GM23338 (cell line): ENCODE results near the gene EMID1. TPM values are rescaled to one million over a fixed set of nuclear protein-coding genes. Genes with fewer than 3 reads are reported as not detected.
A peak's percentile ranks its signal among the peaks of the same experiment; 100 is the strongest.

Source experiments
- ATAC-seq: fragments of 200-7000 bp; cut with Tn5 transposase; 3 replicates; pipeline ENCODE4 v1.9.1; 2020
- DNase-seq: peaks from one replicate; pipeline ENCODE4 v3.0.0-alpha.2; 2015; ENCODE audit warnings: low spot score
- H2AFZ ChIP-seq: fragments of 200-600 bp; sonication (generic); 2 replicates; pipeline ENCODE4 v1.8.0; 2016; ENCODE audit warnings: antibody characterized with exemption, mild to moderate bottlenecking, moderate library complexity
- H3F3A ChIP-seq: fragments of 200-600 bp; sonication (generic); replicated peaks from 2 replicates; pipeline ENCODE4 v1.8.0; 2017; ENCODE audit warnings: antibody characterized with exemption, mixed run types, low read depth
- H3K27ac ChIP-seq: fragments of 200-600 bp; sonication (generic); 2 replicates; pipeline ENCODE4 v1.6.1; 2016; ENCODE audit warnings: low read depth
- H3K27me3 ChIP-seq: fragments of 200-600 bp; sonication (generic); 2 replicates; pipeline ENCODE4 v1.8.0; 2016; ENCODE audit warnings: mild to moderate bottlenecking, mixed run types, moderate library complexity; ENCODE audit not compliant: insufficient read depth
- H3K36me3 ChIP-seq: fragments of 200-600 bp; sonication (generic); 2 replicates; pipeline ENCODE4 v1.8.0; 2016; ENCODE audit warnings: mild to moderate bottlenecking; ENCODE audit not compliant: insufficient read depth
- H3K4me1 ChIP-seq: fragments of 200-600 bp; sonication (generic); 2 replicates; pipeline ENCODE4 v1.8.0; 2016; ENCODE audit warnings: mild to moderate bottlenecking, moderate library complexity; ENCODE audit not compliant: insufficient read depth
- H3K4me2 ChIP-seq: fragments of 200-600 bp; sonication (generic); 2 replicates; pipeline ENCODE4 v1.7.1; 2017; ENCODE audit warnings: mixed run types
- H3K4me3 ChIP-seq: fragments of 200-600 bp; sonication (generic); 2 replicates; pipeline ENCODE4 v1.6.1; 2016; ENCODE audit warnings: mixed run types
- H3K79me2 ChIP-seq: fragments of 200-600 bp; sonication (generic); replicated peaks from 2 replicates; pipeline ENCODE4 v1.8.0; 2017; ENCODE audit warnings: mild to moderate bottlenecking; ENCODE audit not compliant: insufficient read depth
- H3K9me2 ChIP-seq: fragments of 200-600 bp; sonication (generic); 2 replicates; pipeline ENCODE4 v1.8.0; 2017; ENCODE audit not compliant: insufficient read depth
- H4K20me1 ChIP-seq: fragments of 200-600 bp; sonication (generic); replicated peaks from 2 replicates; pipeline ENCODE4 v1.8.0; 2017; ENCODE audit warnings: mild to moderate bottlenecking; ENCODE audit not compliant: insufficient read depth
- H3K27ac Mint-ChIP-seq: 2 replicates; pipeline ENCODE4 v1.8.0; 2020; ENCODE audit warnings: inconsistent platforms, mild to moderate bottlenecking, moderate library complexity, mixed read lengths
- H3K27me3 Mint-ChIP-seq: 3 replicates; pipeline ENCODE4 v1.8.0; 2022; ENCODE audit warnings: low read depth, mild to moderate bottlenecking, moderate library complexity, mixed read lengths, inconsistent platforms; ENCODE audit not compliant: insufficient read depth, poor library complexity
- H3K36me3 Mint-ChIP-seq: 3 replicates; pipeline ENCODE4 v1.8.0; 2021; ENCODE audit warnings: low read depth, mild to moderate bottlenecking, inconsistent platforms, moderate library complexity, mixed read lengths
- H3K4me1 Mint-ChIP-seq: 3 replicates; pipeline ENCODE4 v1.8.0; 2020; ENCODE audit warnings: mild to moderate bottlenecking, inconsistent platforms, mixed read lengths
- H3K4me3 Mint-ChIP-seq: 3 replicates; pipeline ENCODE4 v1.8.0; 2021; ENCODE audit warnings: moderate library complexity, mild to moderate bottlenecking, inconsistent platforms, mixed read lengths
- H3K9me3 Mint-ChIP-seq: 3 replicates; pipeline ENCODE4 v1.8.0; 2020; ENCODE audit warnings: moderate library complexity, mild to moderate bottlenecking, inconsistent platforms, mixed read lengths
- POLR2AphosphoS5 ChIP-seq: IDR thresholded peaks from 2 replicates; pipeline ENCODE4 v1.6.1; 2016; ENCODE audit warnings: antibody characterized with exemption, low read depth
- polyA plus RNA-seq: library from polyadenylated mRNA; unstranded; fragments of >200 nt; fragmentation: Nextera tagmentation; extraction: Ambion mirVana; gene quantifications from 2 replicates; pipeline ENCODE4 v1.2.1, GENCODE V29; 2016
- total RNA-seq: library from RNA; depleted of rRNA; stranded (reverse); fragments of >200 nt; shearing (Covaris generic); gene quantifications from 2 replicates; pipeline ENCODE4 v1.2.3, GENCODE V29; 2014
- TF ChIP-seq, protein P1 (sequence below), 2 experiments: fragments of 200-600 bp in 1 of 2; sonication (generic) in 1 of 2; conservative IDR thresholded peaks; 2 replicates each; pipeline versions ENCODE4 v1.5.1 to v1.6.1; 2016 to 2017; ENCODE audit warnings: antibody characterized with exemption in 2 of 2, low read depth in 2 of 2, mild to moderate bottlenecking in 2 of 2, moderate library complexity in 1 of 2
- TF ChIP-seq, protein P2 (sequence below): fragments of 250-450 bp; sonication (Bioruptor Pico); IDR thresholded peaks from 2 replicates; pipeline ENCODE4 v1.5.0; 2020; ENCODE audit warnings: mild to moderate bottlenecking, moderate library complexity

Gene EMID1
- total and polyA plus RNA-seq, 2 experiments from 2014 or later: 3.0 to 13.4 TPM

DNA sequence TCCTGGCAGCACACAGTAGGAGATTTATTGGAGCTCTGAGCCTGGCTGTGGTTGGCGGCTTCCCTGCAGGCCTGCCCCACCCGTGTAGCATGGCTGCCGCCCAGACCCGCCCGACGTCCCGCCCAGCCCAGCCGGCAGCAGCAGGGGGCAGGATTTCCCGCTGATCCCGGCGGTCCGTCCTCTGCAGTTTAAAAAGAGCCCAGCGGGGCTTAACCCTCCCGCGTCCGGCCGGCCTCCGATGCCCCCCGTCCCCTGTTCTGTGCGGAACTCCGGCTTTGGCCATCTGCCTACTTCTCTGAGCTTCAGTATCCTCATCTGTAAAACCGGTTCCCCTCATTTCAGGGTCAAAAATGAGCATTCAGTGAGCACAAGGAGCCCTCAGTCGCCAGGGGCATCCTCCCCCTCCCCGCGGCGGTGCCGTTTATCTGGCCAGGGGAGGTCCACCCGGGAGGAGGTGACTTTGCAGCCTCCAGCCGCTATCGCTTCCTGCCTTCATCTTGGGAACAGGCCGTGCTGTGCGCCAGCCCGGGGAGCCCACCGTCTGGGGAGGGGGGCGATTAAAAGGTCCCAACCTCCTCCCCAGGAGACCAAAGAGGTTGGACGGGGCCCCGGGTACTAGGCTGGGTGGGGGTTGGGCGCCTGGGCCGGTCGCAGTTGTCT, 100.6 kb downstream of the EMID1 start, which contains the start of gene GAS2L1:
TSS of gene GAS2L1 (plus strand) at position 476 of the 660 bp plus-strand sequence. CDS start 1,456 bp downstream, outside the sequence.
- Histone ChIP-seq H3K27me3 (no peaks in the 10 kb centered on the region), H3K79me2 (no peaks in the 10 kb centered on the region), H3F3A (peaks cover 20% of the 10 kb centered on the region), H3K4me2 (peak within 1 kb of the TSS; percentile 97), H3K36me3 (no peaks in the 10 kb centered on the region), H3K4me3 (peak within 1 kb of the TSS; percentile 88), H3K27ac (peak within 1 kb of the TSS; percentile 84), H3K4me1 (peaks cover 10% of the 10 kb centered on the region; the same call in 1 of the 2 replicates), H4K20me1 (no peaks in the 10 kb centered on the region), H3K9me2 (no peaks in the 10 kb centered on the region), H2AFZ (peak within 1 kb of the TSS; percentile 99)
- peak within 1 kb of the TSS; percentile 80 for H3K27ac Mint-ChIP-seq
- H3K27me3 Mint-ChIP-seq: peaks cover 21% of the 10 kb centered on the region
- peak; percentile 80 for DNase-seq
- peak; percentile 30 for ATAC-seq
- no peaks in the 10 kb centered on the region for H3K9me3 Mint-ChIP-seq
- peak within 1 kb of the TSS; percentile 84 for H3K4me3 Mint-ChIP-seq
- peaks cover 2% of the 10 kb centered on the region; the same call in 1 of the 3 replicates for H3K36me3 Mint-ChIP-seq
- H3K4me1 Mint-ChIP-seq: peaks cover 31% of the 10 kb centered on the region
- TF ChIP-seq POLR2AphosphoS5: no peak
- TF ChIP-seq, protein P1, sequence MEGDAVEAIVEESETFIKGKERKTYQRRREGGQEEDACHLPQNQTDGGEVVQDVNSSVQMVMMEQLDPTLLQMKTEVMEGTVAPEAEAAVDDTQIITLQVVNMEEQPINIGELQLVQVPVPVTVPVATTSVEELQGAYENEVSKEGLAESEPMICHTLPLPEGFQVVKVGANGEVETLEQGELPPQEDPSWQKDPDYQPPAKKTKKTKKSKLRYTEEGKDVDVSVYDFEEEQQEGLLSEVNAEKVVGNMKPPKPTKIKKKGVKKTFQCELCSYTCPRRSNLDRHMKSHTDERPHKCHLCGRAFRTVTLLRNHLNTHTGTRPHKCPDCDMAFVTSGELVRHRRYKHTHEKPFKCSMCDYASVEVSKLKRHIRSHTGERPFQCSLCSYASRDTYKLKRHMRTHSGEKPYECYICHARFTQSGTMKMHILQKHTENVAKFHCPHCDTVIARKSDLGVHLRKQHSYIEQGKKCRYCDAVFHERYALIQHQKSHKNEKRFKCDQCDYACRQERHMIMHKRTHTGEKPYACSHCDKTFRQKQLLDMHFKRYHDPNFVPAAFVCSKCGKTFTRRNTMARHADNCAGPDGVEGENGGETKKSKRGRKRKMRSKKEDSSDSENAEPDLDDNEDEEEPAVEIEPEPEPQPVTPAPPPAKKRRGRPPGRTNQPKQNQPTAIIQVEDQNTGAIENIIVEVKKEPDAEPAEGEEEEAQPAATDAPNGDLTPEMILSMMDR (conservative IDR thresholded peaks at IDR 0.05; ENCODE audit: low read depth in 2 of 2): peak in 1 of 2 experiments; percentile 34; a peak in 2 of 4 replicates
- TF ChIP-seq, protein P2, sequence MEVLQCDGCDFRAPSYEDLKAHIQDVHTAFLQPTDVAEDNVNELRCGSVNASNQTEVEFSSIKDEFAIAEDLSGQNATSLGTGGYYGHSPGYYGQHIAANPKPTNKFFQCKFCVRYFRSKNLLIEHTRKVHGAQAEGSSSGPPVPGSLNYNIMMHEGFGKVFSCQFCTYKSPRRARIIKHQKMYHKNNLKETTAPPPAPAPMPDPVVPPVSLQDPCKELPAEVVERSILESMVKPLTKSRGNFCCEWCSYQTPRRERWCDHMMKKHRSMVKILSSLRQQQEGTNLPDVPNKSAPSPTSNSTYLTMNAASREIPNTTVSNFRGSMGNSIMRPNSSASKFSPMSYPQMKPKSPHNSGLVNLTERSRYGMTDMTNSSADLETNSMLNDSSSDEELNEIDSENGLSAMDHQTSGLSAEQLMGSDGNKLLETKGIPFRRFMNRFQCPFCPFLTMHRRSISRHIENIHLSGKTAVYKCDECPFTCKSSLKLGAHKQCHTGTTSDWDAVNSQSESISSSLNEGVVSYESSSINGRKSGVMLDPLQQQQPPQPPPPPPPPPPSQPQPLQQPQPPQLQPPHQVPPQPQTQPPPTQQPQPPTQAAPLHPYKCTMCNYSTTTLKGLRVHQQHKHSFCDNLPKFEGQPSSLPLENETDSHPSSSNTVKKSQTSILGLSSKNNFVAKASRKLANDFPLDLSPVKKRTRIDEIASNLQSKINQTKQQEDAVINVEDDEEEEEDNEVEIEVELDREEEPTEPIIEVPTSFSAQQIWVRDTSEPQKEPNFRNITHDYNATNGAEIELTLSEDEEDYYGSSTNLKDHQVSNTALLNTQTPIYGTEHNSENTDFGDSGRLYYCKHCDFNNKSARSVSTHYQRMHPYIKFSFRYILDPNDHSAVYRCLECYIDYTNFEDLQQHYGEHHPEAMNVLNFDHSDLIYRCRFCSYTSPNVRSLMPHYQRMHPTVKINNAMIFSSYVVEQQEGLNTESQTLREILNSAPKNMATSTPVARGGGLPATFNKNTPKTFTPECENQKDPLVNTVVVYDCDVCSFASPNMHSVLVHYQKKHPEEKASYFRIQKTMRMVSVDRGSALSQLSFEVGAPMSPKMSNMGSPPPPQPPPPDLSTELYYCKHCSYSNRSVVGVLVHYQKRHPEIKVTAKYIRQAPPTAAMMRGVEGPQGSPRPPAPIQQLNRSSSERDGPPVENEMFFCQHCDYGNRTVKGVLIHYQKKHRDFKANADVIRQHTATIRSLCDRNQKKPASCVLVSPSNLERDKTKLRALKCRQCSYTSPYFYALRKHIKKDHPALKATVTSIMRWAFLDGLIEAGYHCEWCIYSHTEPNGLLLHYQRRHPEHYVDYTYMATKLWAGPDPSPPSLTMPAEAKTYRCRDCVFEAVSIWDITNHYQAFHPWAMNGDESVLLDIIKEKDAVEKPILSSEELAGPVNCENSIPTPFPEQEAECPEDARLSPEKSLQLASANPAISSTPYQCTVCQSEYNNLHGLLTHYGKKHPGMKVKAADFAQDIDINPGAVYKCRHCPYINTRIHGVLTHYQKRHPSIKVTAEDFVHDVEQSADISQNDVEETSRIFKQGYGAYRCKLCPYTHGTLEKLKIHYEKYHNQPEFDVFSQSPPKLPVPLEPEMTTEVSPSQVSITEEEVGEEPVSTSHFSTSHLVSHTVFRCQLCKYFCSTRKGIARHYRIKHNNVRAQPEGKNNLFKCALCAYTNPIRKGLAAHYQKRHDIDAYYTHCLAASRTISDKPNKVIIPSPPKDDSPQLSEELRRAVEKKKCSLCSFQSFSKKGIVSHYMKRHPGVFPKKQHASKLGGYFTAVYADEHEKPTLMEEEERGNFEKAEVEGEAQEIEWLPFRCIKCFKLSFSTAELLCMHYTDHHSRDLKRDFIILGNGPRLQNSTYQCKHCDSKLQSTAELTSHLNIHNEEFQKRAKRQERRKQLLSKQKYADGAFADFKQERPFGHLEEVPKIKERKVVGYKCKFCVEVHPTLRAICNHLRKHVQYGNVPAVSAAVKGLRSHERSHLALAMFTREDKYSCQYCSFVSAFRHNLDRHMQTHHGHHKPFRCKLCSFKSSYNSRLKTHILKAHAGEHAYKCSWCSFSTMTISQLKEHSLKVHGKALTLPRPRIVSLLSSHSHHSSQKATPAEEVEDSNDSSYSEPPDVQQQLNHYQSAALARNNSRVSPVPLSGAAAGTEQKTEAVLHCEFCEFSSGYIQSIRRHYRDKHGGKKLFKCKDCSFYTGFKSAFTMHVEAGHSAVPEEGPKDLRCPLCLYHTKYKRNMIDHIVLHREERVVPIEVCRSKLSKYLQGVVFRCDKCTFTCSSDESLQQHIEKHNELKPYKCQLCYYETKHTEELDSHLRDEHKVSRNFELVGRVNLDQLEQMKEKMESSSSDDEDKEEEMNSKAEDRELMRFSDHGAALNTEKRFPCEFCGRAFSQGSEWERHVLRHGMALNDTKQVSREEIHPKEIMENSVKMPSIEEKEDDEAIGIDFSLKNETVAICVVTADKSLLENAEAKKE: 0 out of 2 replicates have a peak, but pooled peaks have one; percentile 14
